BJ (cell line): Measurements from ENCODE around the gene ATPAF2. TPM values are rescaled to one million over a fixed set of nuclear protein-coding genes. Genes with fewer than 3 reads are reported as not detected.
A peak's percentile ranks its signal among the peaks of the same experiment; 100 is the strongest.

ENCODE experiments used
- CTCF ChIA-PET: fragments of 350-600 bp; formaldehyde crosslinking; extraction: SDS; loops from one replicate; lab custom pipeline; 2021; ENCODE audit warnings: antibody characterized with exemption, inconsistent platforms; lab: Yijun Ruan, JAX
- POLR2A ChIA-PET: fragments of 300-600 bp; sonication (Branson Sonifier 250); formaldehyde crosslinking; extraction: SDS; loops from one replicate; lab custom pipeline; 2021; ENCODE audit warnings: antibody characterized with exemption; lab: Charles Lee
- DNase-seq: peaks from one replicate; pipeline ENCODE4 v3.0.0-alpha.2; 2011; ENCODE audit warnings: low read depth
- H3K27me3 ChIP-seq: 2 replicates; pipeline ENCODE4 v1.6.0; 2011; ENCODE audit warnings: low read length; ENCODE audit not compliant: control insufficient read depth, insufficient read depth
- H3K36me3 ChIP-seq: 2 replicates; pipeline ENCODE4 v1.5.1; 2011; ENCODE audit warnings: low read length; ENCODE audit not compliant: control insufficient read depth, insufficient read depth
- H3K4me3 ChIP-seq: 2 replicates; pipeline ENCODE4 v1.5.1; 2011; ENCODE audit warnings: low read depth, mild to moderate bottlenecking, control low read depth, low read length
- CTCF ChIP-seq: IDR thresholded peaks from 2 replicates; pipeline ENCODE4 v1.5.1; 2011; ENCODE audit warnings: low read depth, mild to moderate bottlenecking, control low read depth, inconsistent platforms, low read length, moderate library complexity; ENCODE audit not compliant: insufficient read depth
- polyA plus RNA-seq: library from polyadenylated mRNA; depleted of rRNA; stranded (reverse); fragments of >200 nt; gene quantifications from 2 replicates; pipeline ENCODE4 v1.2.3, GENCODE V29; 2011

The ATPAF2 gene
- polyA plus RNA-seq, 1 experiment = 17.4 TPM

GRCh38 chr17:18055597-18055996 is 16.6 kb upstream of the ATPAF2 start:
- no peak for DNase-seq
- ChIA-PET POLR2A (no interaction called here), CTCF (interaction anchor here (0.8 to 1.5 kb wide), 5 partner anchors 8 to 23 kb away, joined by 3 to 5 read pairs (median 3); no protein-coding TSS in a partner anchor)
- Histone ChIP-seq H3K4me3 (no peak overlapping the region), H3K36me3 (peaks cover 15% of the 10 kb centered on the region), H3K27me3 (no peaks in the 10 kb centered on the region)
- no peak for TF ChIP-seq CTCF

- TF ChIP-seq CTCF = no peak
- Histone ChIP-seq H3K4me3 (no peak overlapping the region), H3K36me3 (0 out of 2 replicates have a peak, but pooled peaks cover 2% of the 10 kb centered on the region), H3K27me3 (no peaks in the 10 kb centered on the region)
- ChIA-PET POLR2A (no interaction called here), CTCF (no interaction called here)
- DNase-seq = no peak
Measured at GRCh38 chr17:18045691-18046350, 6.9 kb upstream of the ATPAF2 start.

GRCh38 chr17:18044609-18045008 is 5.6 kb upstream of the ATPAF2 start:
- H3K36me3 ChIP-seq = 0 out of 2 replicates have a peak, but pooled peaks cover 2% of the 10 kb centered on the region
- no peak for DNase-seq
- no peak for TF ChIP-seq CTCF
- no peak overlapping the region for H3K4me3 ChIP-seq
- no peaks in the 10 kb centered on the region for H3K27me3 ChIP-seq
- POLR2A ChIA-PET = no interaction called here
- CTCF ChIA-PET = no interaction called here

- peak; percentile 17; the same call in 1 of the 2 replicates for TF ChIP-seq CTCF
- POLR2A ChIA-PET = no interaction called here
- Histone ChIP-seq H3K27me3 (no peaks in the 10 kb centered on the region), H3K4me3 (no peak overlapping the region), H3K36me3 (0 out of 2 replicates have a peak, but pooled peaks cover 2% of the 10 kb centered on the region)
- CTCF ChIA-PET = interaction anchor here (1.1 kb wide), 1 partner anchor 12 kb away, joined by 3 read pairs; no protein-coding TSS in a partner anchor
- DNase-seq = no peak
Measured at GRCh38 chr17:18043491-18043890, 4.5 kb upstream of the ATPAF2 start.

GRCh38 chr17:18042983-18043382 is 4.0 kb upstream of the ATPAF2 start:
- CTCF ChIA-PET = interaction anchor here (1.1 kb wide), 1 partner anchor 13 kb away, joined by 3 read pairs; no protein-coding TSS in a partner anchor
- DNase-seq = no peak
- H3K4me3 ChIP-seq = no peak overlapping the region
- POLR2A ChIA-PET = no interaction called here
- 0 out of 2 replicates have a peak, but pooled peaks cover 2% of the 10 kb centered on the region for H3K36me3 ChIP-seq
- TF ChIP-seq CTCF = no peak
- no peaks in the 10 kb centered on the region for H3K27me3 ChIP-seq
